HepG2 (cell line): ENCODE results near the gene PIGC. TPM values are rescaled to one million over a fixed set of nuclear protein-coding genes. Genes with fewer than 3 reads are reported as not detected.

Experiments used
- BCL6 ChIP-seq: IDR thresholded peaks from 2 replicates; pipeline ENCODE4 v1.6.1; 2016; ENCODE audit warnings: missing genetic modification reagents, missing compliant biosample characterization
- FOXA3 ChIP-seq: IDR thresholded peaks from 2 replicates; pipeline ENCODE4 v1.6.1; 2016; ENCODE audit warnings: missing genetic modification reagents, missing compliant biosample characterization
- FOXP4 ChIP-seq: sonication (generic); formaldehyde crosslinking; IDR thresholded peaks from 2 replicates; pipeline ENCODE4 v1.4.0; 2020; ENCODE audit warnings: missing genetic modification reagents
- HHEX ChIP-seq: IDR thresholded peaks from 2 replicates; pipeline ENCODE4 v1.6.1; 2016; ENCODE audit warnings: control low read depth
- HMG20A ChIP-seq: IDR thresholded peaks from 2 replicates; pipeline ENCODE4 v1.6.1; 2016; ENCODE audit warnings: borderline replicate concordance
- HNF4A ChIP-seq: sonication (generic); formaldehyde crosslinking; IDR thresholded peaks from 2 replicates; pipeline ENCODE4 v1.4.0; 2020; ENCODE audit warnings: missing genetic modification reagents
- LCORL ChIP-seq, 2 experiments: fragments of 450-650 bp in 1 of 2; sonication (generic) in 1 of 2; formaldehyde crosslinking in 1 of 2; IDR thresholded peaks; 2 replicates each; pipeline versions ENCODE4 v1.5.0 to v1.6.1; 2017 to 2020; ENCODE audit warnings: antibody characterized with exemption in 1 of 2, missing genetic modification reagents in 1 of 2
- PREB ChIP-seq: sonication (generic); formaldehyde crosslinking; IDR thresholded peaks from 2 replicates; pipeline ENCODE4 v1.4.0; 2020; ENCODE audit warnings: missing genetic modification reagents
- RXRB ChIP-seq: IDR thresholded peaks from 2 replicates; pipeline ENCODE4 v1.6.1; 2016; ENCODE audit warnings: borderline replicate concordance, missing genetic modification reagents, missing compliant biosample characterization
- STAT6 ChIP-seq: sonication (generic); formaldehyde crosslinking; IDR thresholded peaks from 2 replicates; pipeline ENCODE4 v1.4.0; 2020; ENCODE audit warnings: missing genetic modification reagents, mild to moderate bottlenecking, borderline replicate concordance
- ZNF281 ChIP-seq: sonication (generic); formaldehyde crosslinking; IDR thresholded peaks from 2 replicates; pipeline ENCODE4 v1.4.0; 2020; ENCODE audit warnings: missing genetic modification reagents, borderline replicate concordance
- ZNF296 ChIP-seq: sonication (generic); formaldehyde crosslinking; conservative IDR thresholded peaks from 2 replicates; pipeline ENCODE4 v1.5.0; 2020; ENCODE audit warnings: mild to moderate bottlenecking, missing genetic modification reagents
- ZNF574 ChIP-seq: sonication (generic); formaldehyde crosslinking; IDR thresholded peaks from 2 replicates; pipeline ENCODE4 v1.4.0; 2020; ENCODE audit warnings: missing genetic modification reagents
- ZNF83 ChIP-seq: sonication (generic); formaldehyde crosslinking; IDR thresholded peaks from 2 replicates; pipeline ENCODE4 v1.4.0; 2020; ENCODE audit warnings: missing genetic modification reagents, mild to moderate bottlenecking, borderline replicate concordance
- polyA plus RNA-seq, 8 experiments: library from polyadenylated mRNA; depleted of rRNA in 3 of 8; stranded (reverse) in 7 of 8; unstranded in 1 of 8; fragments of >200 nt; fragmentation: Illumina TruSeq in 4 of 8; extraction: Trizol in 4 of 8; gene quantifications; 2 replicates each; pipeline versions ENCODE4 v1.2.1 to v1.2.3, GENCODE V29; 2011 to 2016; ENCODE audit warnings: low read depth in 4 of 8, missing spikeins in 1 of 8, mixed read lengths in 1 of 8; ENCODE audit not compliant: insufficient read depth in 1 of 8
- total RNA-seq, 5 experiments: library from RNA; depleted of rRNA; stranded (reverse); fragments of >200 nt; fragmentation: Illumina TruSeq; extraction: Trizol; gene quantifications; 2 replicates each; pipeline ENCODE4 v1.2.3, GENCODE V29; 2016; ENCODE audit warnings: low read depth in 1 of 5

The PIGC gene
- total and polyA plus RNA-seq, 2 of the 13 experiments (the other 11 are each of a cell fraction or from before 2014, with no cell fraction given): 26.7 to 29.5 TPM

GRCh38 chr1:172451002-172451443 is 7.2 kb upstream of the PIGC start (continued):
- no peak for TF ChIP-seq STAT6 (CRISPR knock-in tag)
- TF ChIP-seq ZNF296 (CRISPR knock-in tag): no peak
- peak; percentile 65; the same call in 1 of the 2 replicates for TF ChIP-seq HMG20A (CRISPR knock-in tag)
- TF ChIP-seq LCORL (IDR thresholded peaks at IDR 0.05): no peak
- 0 out of 2 replicates have a peak, but pooled peaks have one; percentile 1 for TF ChIP-seq LCORL (CRISPR knock-in tag; IDR thresholded peaks at IDR 0.05)
- TF ChIP-seq BCL6 (CRISPR knock-in tag): peak; percentile 52; the same call in 1 of the 2 replicates
- TF ChIP-seq HNF4A: 0 out of 2 replicates have a peak, but pooled peaks have one; percentile 7
- TF ChIP-seq HHEX (CRISPR knock-in tag): peak; percentile 38; the same call in 1 of the 2 replicates
- no peak for TF ChIP-seq ZNF574 (CRISPR knock-in tag)
- 0 out of 2 replicates have a peak, but pooled peaks have one; percentile 36 for TF ChIP-seq FOXP4
- no peak for TF ChIP-seq ZNF83
- TF ChIP-seq RXRB: peak; percentile 44; the same call in 1 of the 2 replicates
- TF ChIP-seq PREB (CRISPR knock-in tag): no peak
- peak; percentile 61; the same call in 1 of the 2 replicates for TF ChIP-seq ZNF281
- peak; percentile 38 for TF ChIP-seq FOXA3
